T-cell (primary cell): ENCODE measurements around the gene TLE4. TPM values are rescaled to one million over a fixed set of nuclear protein-coding genes. Genes with fewer than 3 reads are reported as not detected.

Source experiments
- ATAC-seq, 4 experiments: fragments of 200-7000 bp in 3 of 4; fragments of 150-1000 bp in 1 of 4; cut with Tn5 transposase; replicated peaks in 1 of 4; 1 replicate in 3 of 4; 2 replicates in 1 of 4; pipeline ENCODE4 v1.10.0; 2021; ENCODE audit warnings: moderate library complexity in 3 of 4, mild to moderate bottlenecking in 2 of 4, moderate number of reproducible peaks in 1 of 4
- CTCF ChIA-PET, 2 donors: fragments of 300-600 bp; sonication (Branson Sonifier 250); formaldehyde crosslinking; loops; one replicate each; lab custom pipeline; 2022; ENCODE audit warnings: antibody characterized with exemption in 2 of 2; lab: Charles Lee
- POLR2A ChIA-PET, 2 donors: fragments of 300-600 bp; sonication (Branson Sonifier 250); formaldehyde crosslinking; loops; one replicate each; lab custom pipeline; 2022; ENCODE audit warnings: antibody characterized with exemption in 2 of 2; lab: Charles Lee
- DNase-seq, 35 experiments: peaks; one replicate each; pipeline versions ENCODE4 v3.0.0 to v3.0.0-alpha.2; 2013 to 2023
- H3K27ac ChIP-seq: one replicate; pipeline ENCODE4 v1.5.1; 2013; ENCODE audit warnings: low read length
- H3K27me3 ChIP-seq, 2 experiments: replicated peaks in 1 of 2; 1 replicate in 1 of 2; 2 replicates in 1 of 2; pipeline versions ENCODE4 v1.6.1 to v1.7.0; 2013; ENCODE audit warnings: low read length in 1 of 2, mixed read lengths in 1 of 2; ENCODE audit not compliant: control insufficient read depth in 2 of 2, insufficient read depth in 2 of 2; ENCODE audit errors: extremely low read depth in 1 of 2
- H3K36me3 ChIP-seq, 2 donors: 1 replicate in 1 of 2; 2 replicates in 1 of 2; pipeline versions ENCODE4 v1.6.1 to v1.7.0; 2013; ENCODE audit warnings: low read length in 1 of 2; ENCODE audit not compliant: control insufficient read depth in 2 of 2, insufficient read depth in 1 of 2; ENCODE audit errors: extremely low read depth in 1 of 2
- H3K4me1 ChIP-seq, 2 experiments: 1 replicate in 1 of 2; 2 replicates in 1 of 2; pipeline versions ENCODE4 v1.6.1 to v1.7.0; 2013; ENCODE audit warnings: low read length in 2 of 2, mixed read lengths in 1 of 2; ENCODE audit not compliant: insufficient read depth in 2 of 2, control insufficient read depth in 1 of 2; ENCODE audit errors: extremely low read depth in 1 of 2
- H3K4me3 ChIP-seq, 2 donors: 1 replicate in 1 of 2; 2 replicates in 1 of 2; pipeline versions ENCODE4 v1.5.1 to v1.7.0; 2013; ENCODE audit warnings: mild to moderate bottlenecking in 2 of 2, low read length in 1 of 2, moderate library complexity in 1 of 2; ENCODE audit not compliant: control insufficient read depth in 1 of 2; ENCODE audit errors: extremely low read depth in 1 of 2
- H3K9me3 ChIP-seq: 2 replicates; pipeline ENCODE4 v1.7.0; 2013
- H3K27ac Mint-ChIP-seq, 2 donors: one replicate each; pipeline ENCODE4 v1.8.0; 2020 to 2021; ENCODE audit warnings: mild to moderate bottlenecking in 2 of 2, mixed read lengths in 2 of 2
- H3K27me3 Mint-ChIP-seq, 2 donors: one replicate each; pipeline ENCODE4 v1.8.0; 2021 to 2022; ENCODE audit warnings: mixed read lengths in 2 of 2
- H3K36me3 Mint-ChIP-seq: one replicate; pipeline ENCODE4 v1.8.0; 2021; ENCODE audit warnings: mixed read lengths
- H3K4me1 Mint-ChIP-seq, 3 donors: one replicate each; pipeline ENCODE4 v1.8.0; 2020 to 2022; ENCODE audit warnings: mixed read lengths in 3 of 3, mild to moderate bottlenecking in 1 of 3
- H3K4me3 Mint-ChIP-seq, 3 donors: one replicate each; pipeline ENCODE4 v1.8.0; 2020 to 2022; ENCODE audit warnings: mild to moderate bottlenecking in 3 of 3, mixed read lengths in 3 of 3, moderate library complexity in 3 of 3
- H3K9me3 Mint-ChIP-seq, 3 donors: one replicate each; pipeline ENCODE4 v1.8.0; 2020 to 2022; ENCODE audit warnings: mixed read lengths in 3 of 3
- WGBS: methylation state at CpG from one replicate; pipeline ENCODE4 v1.1.5; 2013; ENCODE audit warnings: missing lambda C conversion rate; ENCODE audit not compliant: insufficient coverage; 5-methylcytosine and 5-hydroxymethylcytosine counted together
- total RNA-seq, 35 experiments: library from RNA in 6 of 35; stranded (reverse) in 6 of 35; fragments of 120-200 nt in 1 of 35; gene quantifications; one replicate each; pipeline versions ENCODE4 v1.2.1 to v1.2.4 and lab custom pipeline; 2013 to 2026

TLE4 gene
- total RNA-seq, 5 donors from 2014 or later (not counting 1 experiment from before 2014, with no cell fraction given): 65.9 to 138 (median 78.7) TPM

DNA sequence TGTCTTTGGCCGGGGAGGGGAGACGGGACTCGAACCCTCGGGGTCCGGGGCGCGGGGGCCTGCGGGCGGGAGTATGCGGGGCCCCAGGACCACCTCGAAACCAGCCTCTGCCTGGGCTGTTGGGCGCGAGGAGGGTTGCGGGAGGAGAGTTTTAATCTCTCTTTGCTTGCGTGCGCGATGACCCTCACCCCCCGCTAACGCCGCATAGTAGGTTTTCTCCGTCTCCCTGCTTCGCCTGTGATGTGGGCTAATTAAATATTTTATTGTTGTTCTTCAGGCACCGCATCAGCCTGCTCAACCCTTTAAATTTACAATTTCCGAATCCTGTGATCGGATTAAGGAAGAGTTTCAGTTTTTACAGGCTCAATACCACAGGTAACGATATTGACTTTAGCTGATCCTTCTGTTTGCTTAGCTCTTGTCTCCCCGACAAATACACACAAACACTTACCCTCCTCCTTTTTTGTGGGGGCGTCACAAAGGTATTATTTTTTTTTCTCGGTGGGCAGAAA is 1.7 kb downstream of the TLE4 start:
- Histone ChIP-seq H3K9me3 (no peaks in the 10 kb centered on the region), H3K27me3 (peaks cover 0 to 11% of the 10 kb centered on the region in 2 experiments), H3K4me3 (peak overlapping the region; percentile 82 to 95), H3K4me1 (peaks cover 18 to 30% of the 10 kb centered on the region in 2 experiments), H3K27ac (peak overlapping the region; percentile 68), H3K36me3 (no peaks in the 10 kb centered on the region)
- Mint-ChIP-seq H3K27ac (peak overlapping the region; percentile 94 to 97), H3K9me3 (no peaks in the 10 kb centered on the region), H3K36me3 (peaks cover 12% of the 10 kb centered on the region), H3K4me1 (peaks cover 48 to 53% (median 52%) of the 10 kb centered on the region in 3 donors), H3K4me3 (peak overlapping the region in 2 of 3 donors; percentile 93 to 95), H3K27me3 (peaks cover 0 to 8% of the 10 kb centered on the region in 2 donors)
- 7% methylated on average over 5 of the region's 29 CpGs for WGBS
- POLR2A ChIA-PET: no interaction called here
- DNase-seq (peak in 1 of 35 experiments; percentile 37), ATAC-seq (no peak)
- CTCF ChIA-PET: no interaction called here

DNA sequence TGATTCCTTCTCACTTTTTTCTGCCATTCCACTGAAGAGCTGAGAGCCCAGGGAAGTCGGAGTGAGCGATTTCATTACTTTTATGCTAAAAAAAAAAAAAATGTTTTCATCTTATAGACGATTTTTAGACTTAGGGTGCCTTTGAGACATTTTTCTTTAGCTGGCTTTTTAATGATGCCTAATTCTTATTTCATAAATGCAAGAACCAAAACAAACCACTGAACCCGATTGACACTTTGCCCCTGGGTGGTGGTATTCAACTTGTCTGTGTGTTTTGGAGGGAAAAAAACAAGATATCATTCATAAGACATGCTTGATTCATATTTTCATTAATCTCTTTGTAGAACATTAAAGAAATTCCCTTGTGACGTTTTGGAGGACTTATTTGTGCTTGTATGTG is 2.4 kb downstream of the TLE4 start:
- H3K4me3 Mint-ChIP-seq: peak overlapping the region in 2 of 3 donors; percentile 93 to 95

DNA sequence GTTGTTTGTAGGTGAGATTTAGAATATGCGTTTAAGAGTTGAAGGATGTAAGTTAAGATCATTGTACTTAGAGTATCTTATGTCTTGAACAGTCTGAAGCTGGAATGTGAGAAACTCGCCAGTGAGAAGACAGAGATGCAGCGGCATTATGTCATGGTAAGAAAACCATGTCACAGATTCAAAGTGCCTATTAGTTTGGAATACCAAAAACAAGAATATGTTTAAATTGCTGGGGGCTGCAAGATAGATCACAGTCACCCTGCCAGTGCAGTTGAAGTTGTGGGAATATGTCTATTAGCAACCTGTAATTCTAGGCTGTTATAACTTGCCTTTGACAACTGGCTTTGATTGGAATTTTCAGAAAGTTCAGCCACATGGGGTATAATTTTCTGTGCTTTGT is 3.0 kb downstream of the TLE4 start:
- Mint-ChIP-seq H3K4me1 (peaks cover 58 to 65% (median 64%) of the 10 kb centered on the region in 3 donors), H3K27me3 (peaks cover 0 to 7% of the 10 kb centered on the region in 2 donors), H3K4me3 (peak overlapping the region in 2 of 3 donors; percentile 93 to 95), H3K9me3 (no peaks in the 10 kb centered on the region), H3K36me3 (peaks cover 12% of the 10 kb centered on the region), H3K27ac (peak overlapping the region; percentile 16 to 94)
- CTCF ChIA-PET: no interaction called here
- peaks cover 18 to 36% of the 10 kb centered on the region in 2 experiments for H3K4me1 ChIP-seq
- H3K9me3 ChIP-seq: no peaks in the 10 kb centered on the region
- no peak overlapping the region for H3K27ac ChIP-seq
- H3K4me3 ChIP-seq: no peak overlapping the region
- DNase-seq (no peak), ATAC-seq (no peak)
- peaks cover 0 to 11% of the 10 kb centered on the region in 2 experiments for H3K27me3 ChIP-seq
- WGBS: 94% methylated on average over 3 of the region's 3 CpGs
- no peaks in the 10 kb centered on the region for H3K36me3 ChIP-seq
- POLR2A ChIA-PET: interaction anchor here in 1 of 2 donors (0.6 to 0.7 kb wide), 2 partner anchors 58 to 1342 kb away, joined by 3 to 5 read pairs; no protein-coding TSS in a partner anchor

More for the DNA sequence above, 2.4 kb downstream of the TLE4 start:
- POLR2A ChIA-PET: interaction anchor here in 1 of 2 donors (0.6 to 0.7 kb wide), 2 partner anchors 58 to 1342 kb away, joined by 3 to 5 read pairs; no protein-coding TSS in a partner anchor
- Histone ChIP-seq H3K27ac (peak overlapping the region; percentile 68), H3K4me3 (peak overlapping the region; percentile 82 to 95), H3K4me1 (peaks cover 18 to 34% of the 10 kb centered on the region in 2 experiments), H3K36me3 (no peaks in the 10 kb centered on the region), H3K9me3 (no peaks in the 10 kb centered on the region), H3K27me3 (peaks cover 0 to 11% of the 10 kb centered on the region in 2 experiments)
- Mint-ChIP-seq H3K27ac (peak overlapping the region; percentile 94 to 97), H3K9me3 (no peaks in the 10 kb centered on the region), H3K27me3 (peaks cover 0 to 8% of the 10 kb centered on the region in 2 donors), H3K4me1 (peaks cover 54 to 59% (median 58%) of the 10 kb centered on the region in 3 donors), H3K36me3 (peaks cover 12% of the 10 kb centered on the region)
- WGBS: no CpG with 5 or more reads among the region's 5 CpGs
- no peak for ATAC-seq
- CTCF ChIA-PET: interaction anchor here in 1 of 2 donors (0.7 kb wide), 1 partner anchor 14 kb away, joined by 3 read pairs; no protein-coding TSS in a partner anchor
- no peak for DNase-seq

DNA sequence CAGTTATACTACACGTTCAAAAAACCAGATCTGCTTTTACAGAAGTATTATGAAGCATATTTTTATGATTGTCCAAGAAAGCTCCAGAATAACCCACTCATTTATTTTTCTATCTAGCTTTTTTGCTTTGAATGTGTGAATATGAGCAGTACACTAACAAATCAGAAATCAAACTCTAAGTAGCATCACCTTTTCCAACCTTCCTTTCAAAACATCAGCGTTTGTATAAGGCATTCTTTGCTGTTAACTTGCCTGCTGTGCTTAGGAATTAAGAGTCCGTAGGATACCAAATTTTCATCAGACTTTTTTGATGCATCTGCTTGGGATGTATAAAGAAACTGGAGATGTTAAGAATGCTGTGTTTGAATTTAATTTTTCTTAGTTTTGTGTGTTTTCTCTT is 3.8 kb downstream of the TLE4 start:
- Mint-ChIP-seq H3K4me3 (peak overlapping the region in 2 of 3 donors; percentile 5 to 14), H3K27me3 (no peaks in the 10 kb centered on the region)
- no peak overlapping the region for H3K27ac ChIP-seq

DNA sequence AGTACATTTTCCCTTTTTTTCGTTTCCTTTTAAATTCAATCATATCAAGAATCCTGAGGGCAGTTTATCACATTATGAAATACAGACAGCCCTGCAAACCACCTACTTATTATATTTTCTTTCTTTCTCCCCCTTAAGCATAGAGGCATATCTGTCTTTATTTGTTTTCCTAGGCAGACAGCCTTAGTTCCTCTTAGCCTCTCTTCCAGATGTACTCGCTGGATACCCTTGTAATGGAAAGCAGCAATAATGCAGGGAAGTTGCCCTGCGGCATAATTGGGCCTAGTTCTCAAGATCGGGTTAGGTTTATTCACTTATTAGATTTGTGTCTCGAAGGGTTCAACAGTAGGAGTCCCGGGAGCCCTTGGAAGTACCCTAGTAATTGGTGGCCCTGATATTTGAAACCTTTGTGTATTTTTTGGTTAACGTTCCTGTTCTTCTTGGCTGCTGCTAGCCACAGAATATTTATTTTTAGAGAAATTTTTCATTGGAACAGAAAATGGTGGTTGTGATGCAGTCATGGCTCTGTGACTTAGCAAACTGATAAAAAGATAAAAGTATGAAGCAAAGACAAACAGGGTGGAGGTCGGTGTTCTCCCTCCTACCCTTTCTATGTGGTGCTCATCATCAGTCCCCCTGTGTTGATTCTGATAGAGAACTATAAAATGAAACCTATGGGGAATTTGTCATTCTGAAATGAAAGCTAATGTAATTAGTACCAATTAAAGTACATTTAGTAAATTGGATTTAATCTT is 6.4 kb downstream of the TLE4 start:
- H3K36me3 ChIP-seq: no peaks in the 10 kb centered on the region
- H3K4me3 Mint-ChIP-seq: peak overlapping the region in 1 of 3 donors; percentile 22
- no peaks in the 10 kb centered on the region for H3K27me3 ChIP-seq
- peaks cover 29 to 55% of the 10 kb centered on the region in 2 experiments for H3K4me1 ChIP-seq
- no peaks in the 10 kb centered on the region for H3K9me3 Mint-ChIP-seq
- POLR2A ChIA-PET: interaction anchor here in 1 of 2 donors (0.7 kb wide), 1 partner anchor 9 kb away, joined by 4 read pairs; no protein-coding TSS in a partner anchor
- no peaks in the 10 kb centered on the region for H3K9me3 ChIP-seq
- H3K27ac ChIP-seq: no peak overlapping the region
- H3K27ac Mint-ChIP-seq: peak overlapping the region; percentile 68 to 73
- DNase-seq (no peak), ATAC-seq (no peak)
- WGBS: 87% methylated on average over 5 of the region's 8 CpGs
- H3K4me1 Mint-ChIP-seq: peaks cover 91 to 92% (median 91%) of the 10 kb centered on the region in 3 donors
- H3K27me3 Mint-ChIP-seq: no peaks in the 10 kb centered on the region
- CTCF ChIA-PET: no interaction called here
- H3K4me3 ChIP-seq: no peak overlapping the region
- peaks cover 17% of the 10 kb centered on the region for H3K36me3 Mint-ChIP-seq

More for the DNA sequence above, 3.8 kb downstream of the TLE4 start:
- peaks cover 0 to 3% of the 10 kb centered on the region in 2 experiments for H3K27me3 ChIP-seq
- H3K36me3 ChIP-seq: no peaks in the 10 kb centered on the region
- peak overlapping the region; percentile 45 to 73 for H3K27ac Mint-ChIP-seq
- no peaks in the 10 kb centered on the region for H3K9me3 Mint-ChIP-seq
- WGBS: 89% methylated on average over 1 of the region's 3 CpGs
- H3K4me1 ChIP-seq: peaks cover 14 to 36% of the 10 kb centered on the region in 2 experiments
- no peak overlapping the region for H3K4me3 ChIP-seq
- H3K4me1 Mint-ChIP-seq: peaks cover 65 to 66% (median 65%) of the 10 kb centered on the region in 3 donors
- peaks cover 17% of the 10 kb centered on the region for H3K36me3 Mint-ChIP-seq
- DNase-seq (no peak), ATAC-seq (no peak)
- no peaks in the 10 kb centered on the region for H3K9me3 ChIP-seq
- POLR2A ChIA-PET: no interaction called here
- CTCF ChIA-PET: no interaction called here

DNA sequence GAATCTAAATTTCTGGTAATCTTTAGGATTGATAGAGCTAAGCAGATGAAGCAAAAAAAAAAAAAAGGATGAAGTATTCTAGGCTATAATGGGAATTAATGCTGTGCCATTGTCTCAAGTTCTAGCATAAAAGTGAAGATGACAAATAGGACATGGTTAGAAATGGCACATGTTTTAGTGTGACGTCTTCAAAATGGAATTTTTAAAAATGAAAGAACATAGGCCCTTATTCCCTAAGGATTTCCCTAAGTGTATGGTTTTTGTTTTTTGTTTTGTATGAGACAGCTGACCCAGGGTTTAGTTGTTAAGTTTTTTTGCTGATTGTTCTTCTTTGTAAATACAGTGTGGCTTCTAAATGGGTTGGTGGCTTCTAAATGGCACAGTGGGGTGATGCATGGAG is 7.1 kb downstream of the TLE4 start:
- H3K36me3 Mint-ChIP-seq: peaks cover 19% of the 10 kb centered on the region
- H3K9me3 ChIP-seq: no peaks in the 10 kb centered on the region
- no peaks in the 10 kb centered on the region for H3K9me3 Mint-ChIP-seq
- H3K4me3 ChIP-seq: no peak overlapping the region
- no peak for DNase-seq
- no peaks in the 10 kb centered on the region for H3K27me3 ChIP-seq
- peak overlapping the region in 1 of 3 donors; percentile 34 for H3K4me3 Mint-ChIP-seq
- H3K4me1 Mint-ChIP-seq: peaks cover 94 to 95% (median 94%) of the 10 kb centered on the region in 3 donors
- no peak for ATAC-seq
- POLR2A ChIA-PET: interaction anchor here (0.6 to 0.7 kb wide), 3 partner anchors 8 to 13 kb away, joined by 3 to 4 read pairs (median 3); no protein-coding TSS in a partner anchor
- CTCF ChIA-PET: interaction anchor here (0.6 kb wide), 2 partner anchors 39 to 71 kb away, joined by 3 to 4 read pairs; no protein-coding TSS in a partner anchor
- peak overlapping the region; percentile 25 for H3K27ac ChIP-seq
- H3K27ac Mint-ChIP-seq: peak overlapping the region; percentile 68 to 73
- H3K36me3 ChIP-seq: no peaks in the 10 kb centered on the region
- no peaks in the 10 kb centered on the region for H3K27me3 Mint-ChIP-seq
- 100% methylated on average over 1 of the region's 1 CpG for WGBS
- peaks cover 33 to 57% of the 10 kb centered on the region in 2 experiments for H3K4me1 ChIP-seq
